LNCaP clone FGC (cell line): Measurements from ENCODE around the gene ZBTB34.
"Not testable (repeated sequence)": the region's sequence is repeated elsewhere in the genome, so short reads cannot be mapped to it uniquely, and the experiment has no call there.

ENCODE experiments used
- DNase-seq: peaks from one replicate; pipeline ENCODE4 v3.0.0-alpha.2; 2011; ENCODE audit warnings: low read depth
- H3K4me3 ChIP-seq: 2 replicates; pipeline ENCODE4 v1.5.1; 2011; ENCODE audit warnings: mild to moderate bottlenecking, low read depth, low read length, control low read depth
- TF ChIP-seq, protein P1 (sequence below): IDR thresholded peaks from 2 replicates; pipeline ENCODE4 v1.5.1; 2012; ENCODE audit warnings: mild to moderate bottlenecking; ENCODE audit not compliant: control insufficient read depth, insufficient read depth; ENCODE audit errors: extremely low read depth

The ZBTB34 gene, protein sequence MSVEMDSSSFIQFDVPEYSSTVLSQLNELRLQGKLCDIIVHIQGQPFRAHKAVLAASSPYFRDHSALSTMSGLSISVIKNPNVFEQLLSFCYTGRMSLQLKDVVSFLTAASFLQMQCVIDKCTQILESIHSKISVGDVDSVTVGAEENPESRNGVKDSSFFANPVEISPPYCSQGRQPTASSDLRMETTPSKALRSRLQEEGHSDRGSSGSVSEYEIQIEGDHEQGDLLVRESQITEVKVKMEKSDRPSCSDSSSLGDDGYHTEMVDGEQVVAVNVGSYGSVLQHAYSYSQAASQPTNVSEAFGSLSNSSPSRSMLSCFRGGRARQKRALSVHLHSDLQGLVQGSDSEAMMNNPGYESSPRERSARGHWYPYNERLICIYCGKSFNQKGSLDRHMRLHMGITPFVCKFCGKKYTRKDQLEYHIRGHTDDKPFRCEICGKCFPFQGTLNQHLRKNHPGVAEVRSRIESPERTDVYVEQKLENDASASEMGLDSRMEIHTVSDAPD

DNA sequence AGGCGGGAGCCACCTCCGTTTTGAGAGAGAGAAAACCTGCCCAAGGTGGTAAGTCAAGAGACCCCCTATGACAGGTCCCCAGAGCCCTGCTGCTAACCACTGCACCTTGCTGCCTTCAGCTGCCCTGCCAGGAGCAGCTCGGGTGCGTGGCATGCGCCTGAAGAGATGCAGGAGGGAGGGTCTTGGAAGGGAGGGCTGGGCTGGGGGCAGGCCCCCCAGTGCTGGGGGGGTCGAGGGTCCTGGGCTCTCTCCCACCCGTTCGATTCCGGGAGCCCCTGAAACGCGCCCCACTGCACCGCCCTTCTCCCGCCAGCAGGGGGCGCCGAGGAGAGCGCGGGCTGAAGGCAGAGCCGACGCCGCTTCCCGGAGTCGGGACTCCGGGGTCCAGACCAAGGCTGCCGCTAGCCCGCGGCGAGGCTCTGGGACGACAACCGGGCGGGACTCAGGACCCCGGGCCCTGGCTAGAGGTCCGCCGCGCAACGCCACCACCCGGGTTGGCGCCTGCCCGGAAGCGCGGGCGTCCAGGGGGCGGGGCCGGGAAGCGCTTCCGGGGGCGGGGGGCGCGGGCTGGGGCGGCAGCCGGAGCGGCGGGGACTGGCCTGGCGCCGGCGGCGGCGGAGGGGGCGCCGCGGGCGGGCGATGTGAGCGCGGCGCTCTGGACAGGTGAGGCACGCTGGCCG is at the start of gene ZBTB34:
Gene ZBTB34 (plus strand): TSS at position 563 of the 680 bp plus-strand sequence. CDS start 18,761 bp downstream, outside the sequence.
- peak within 1 kb of the TSS; percentile 83 for H3K4me3 ChIP-seq
- TF ChIP-seq, protein P1, sequence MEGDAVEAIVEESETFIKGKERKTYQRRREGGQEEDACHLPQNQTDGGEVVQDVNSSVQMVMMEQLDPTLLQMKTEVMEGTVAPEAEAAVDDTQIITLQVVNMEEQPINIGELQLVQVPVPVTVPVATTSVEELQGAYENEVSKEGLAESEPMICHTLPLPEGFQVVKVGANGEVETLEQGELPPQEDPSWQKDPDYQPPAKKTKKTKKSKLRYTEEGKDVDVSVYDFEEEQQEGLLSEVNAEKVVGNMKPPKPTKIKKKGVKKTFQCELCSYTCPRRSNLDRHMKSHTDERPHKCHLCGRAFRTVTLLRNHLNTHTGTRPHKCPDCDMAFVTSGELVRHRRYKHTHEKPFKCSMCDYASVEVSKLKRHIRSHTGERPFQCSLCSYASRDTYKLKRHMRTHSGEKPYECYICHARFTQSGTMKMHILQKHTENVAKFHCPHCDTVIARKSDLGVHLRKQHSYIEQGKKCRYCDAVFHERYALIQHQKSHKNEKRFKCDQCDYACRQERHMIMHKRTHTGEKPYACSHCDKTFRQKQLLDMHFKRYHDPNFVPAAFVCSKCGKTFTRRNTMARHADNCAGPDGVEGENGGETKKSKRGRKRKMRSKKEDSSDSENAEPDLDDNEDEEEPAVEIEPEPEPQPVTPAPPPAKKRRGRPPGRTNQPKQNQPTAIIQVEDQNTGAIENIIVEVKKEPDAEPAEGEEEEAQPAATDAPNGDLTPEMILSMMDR = peak; percentile 85
- DNase-seq = no peak

DNA sequence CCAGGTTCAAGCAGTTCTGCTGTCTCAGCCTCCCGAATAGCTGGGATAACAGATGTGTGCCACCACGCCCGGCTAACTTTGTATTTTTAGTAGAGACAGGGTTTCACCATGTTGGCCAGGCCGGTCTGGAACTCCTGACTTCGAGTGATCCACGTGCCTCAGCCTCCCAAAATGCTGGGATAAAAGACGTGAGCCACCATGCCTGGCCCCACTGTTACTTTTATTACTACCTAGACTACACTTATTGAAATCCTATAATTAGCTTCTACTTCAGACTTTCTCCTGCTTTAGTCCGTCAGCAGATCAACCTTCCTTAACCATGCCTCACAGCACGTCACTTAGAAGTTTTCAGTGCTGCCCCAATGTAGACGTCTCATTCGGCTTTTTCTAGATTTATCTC is 47.4 kb upstream of the ZBTB34 start:
- TF ChIP-seq, protein P1 = no peak
- no peak overlapping the region for H3K4me3 ChIP-seq
- DNase-seq = no peak

DNA sequence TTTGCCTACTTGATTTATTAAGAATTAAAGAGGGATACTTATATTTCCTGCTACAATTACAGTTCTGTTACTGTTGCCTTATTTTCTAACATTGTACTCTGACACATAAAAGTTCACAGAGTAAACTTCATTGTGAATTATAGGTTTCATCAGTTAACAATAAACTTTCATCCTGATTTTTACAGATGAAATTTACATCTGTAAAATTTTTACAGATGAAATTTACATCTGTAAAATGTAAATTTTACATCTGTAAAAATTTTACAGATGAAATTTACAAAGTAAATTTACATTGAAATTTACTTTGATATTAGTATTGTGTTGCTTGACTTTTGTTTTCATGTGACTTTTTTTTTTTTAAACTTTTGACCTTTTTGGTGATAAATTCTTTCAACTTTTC is 46.3 kb upstream of the ZBTB34 start:
- DNase-seq = peak; percentile 76
- H3K4me3 ChIP-seq = no peak overlapping the region
- TF ChIP-seq, protein P1 = no peak

DNA sequence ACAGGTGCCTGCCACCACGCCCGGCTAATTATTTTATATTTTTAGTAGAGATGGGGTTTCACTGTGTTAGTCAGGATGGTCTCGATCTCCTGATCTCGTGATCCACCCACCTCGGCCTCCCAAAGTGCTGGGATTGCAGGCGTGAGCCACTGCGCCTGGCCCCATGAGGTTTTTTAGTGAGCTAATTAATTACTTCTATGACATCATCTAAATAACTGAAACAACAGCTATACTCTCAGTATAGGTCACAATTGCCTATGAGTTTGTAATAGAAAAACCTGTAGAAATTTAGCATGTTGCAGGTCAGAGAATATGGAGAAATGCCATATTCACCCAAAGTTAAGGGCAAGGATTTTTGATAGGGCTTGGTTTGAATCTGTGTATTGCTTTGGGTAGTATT is 42.8 kb upstream of the ZBTB34 start:
- DNase-seq, H3K4me3 ChIP-seq: not testable (repeated sequence)

DNA sequence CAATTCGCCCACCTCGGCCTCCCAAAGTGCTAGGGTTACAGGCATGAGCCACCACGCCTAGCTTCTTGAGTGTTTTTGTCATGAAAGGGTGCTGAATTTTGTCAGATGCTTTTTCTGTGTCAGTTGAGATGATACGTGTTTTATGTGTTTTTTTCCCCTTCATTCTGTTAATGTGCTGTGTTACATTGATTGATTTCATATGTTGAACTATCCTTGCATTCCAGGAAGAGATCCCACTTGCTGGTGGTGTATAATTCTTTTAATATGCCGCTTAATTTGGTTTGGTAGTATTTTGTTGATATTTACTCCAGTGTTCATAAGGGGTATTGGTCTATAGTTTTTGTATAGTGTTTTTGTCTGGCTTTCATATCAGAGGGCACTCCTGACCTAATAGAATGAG is 42.0 kb upstream of the ZBTB34 start:
- DNase-seq = no peak
- H3K4me3 ChIP-seq = no peak overlapping the region
- TF ChIP-seq, protein P1 = no peak

DNA sequence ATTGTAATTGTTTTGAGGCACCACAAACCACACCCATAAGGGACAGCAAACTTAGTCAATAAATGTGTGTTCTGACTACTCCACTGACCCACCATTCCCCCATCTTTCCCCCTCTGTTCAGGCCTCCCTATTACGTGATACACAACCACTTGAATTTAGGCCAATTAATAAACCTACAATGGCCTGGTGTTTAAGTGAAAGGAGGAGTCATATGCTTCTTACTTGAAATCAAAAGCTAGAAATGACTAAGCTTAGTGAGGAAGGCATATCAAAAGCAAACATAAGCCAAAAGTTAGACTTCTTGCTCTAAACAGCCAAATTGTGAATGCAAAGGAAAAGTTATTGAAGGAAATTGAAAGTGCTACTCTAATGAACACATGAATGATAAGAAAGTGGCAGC is 41.0 kb upstream of the ZBTB34 start:
- DNase-seq = no peak
- no peak overlapping the region for H3K4me3 ChIP-seq
- TF ChIP-seq, protein P1 = no peak

DNA sequence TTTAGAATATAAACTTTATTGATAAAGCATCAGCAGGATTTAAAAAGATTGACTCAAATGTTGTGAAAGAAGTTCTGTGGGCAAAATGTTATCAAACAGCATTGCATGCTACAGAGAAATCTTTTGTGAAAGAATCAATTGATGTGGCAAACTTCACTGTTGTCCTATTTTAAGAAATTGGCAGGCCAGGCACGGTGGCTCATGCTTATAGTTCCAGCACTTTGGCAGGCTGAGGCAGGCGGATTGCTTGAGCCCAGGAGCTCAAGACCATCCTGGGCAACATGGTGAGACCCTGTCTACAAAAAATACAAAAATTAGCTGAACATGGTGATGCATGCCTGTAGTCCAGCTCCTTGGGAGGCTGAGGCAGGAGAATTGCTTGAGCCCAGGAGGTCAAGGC is 38.2 kb upstream of the ZBTB34 start:
- TF ChIP-seq, protein P1 = no peak
- no peak overlapping the region for H3K4me3 ChIP-seq
- no peak for DNase-seq
